Glutamatergic neuron (in vitro differentiated cells): ENCODE measurements around the gene MSH3. TPM values are rescaled to one million over a fixed set of nuclear protein-coding genes. Genes with fewer than 3 reads are reported as not detected.

Source experiments
- DNase-seq: peaks from one replicate; pipeline ENCODE4 v3.0.0; 2022
- H3K27ac Mint-ChIP-seq: one replicate; pipeline ENCODE4 v1.8.0; 2020; ENCODE audit warnings: mild to moderate bottlenecking, mixed read lengths, inconsistent platforms; ENCODE audit not compliant: unreplicated experiment
- H3K27me3 Mint-ChIP-seq: one replicate; pipeline ENCODE4 v1.8.0; 2020; ENCODE audit warnings: mild to moderate bottlenecking, moderate library complexity, mixed read lengths, inconsistent platforms; ENCODE audit not compliant: unreplicated experiment
- H3K36me3 Mint-ChIP-seq: one replicate; pipeline ENCODE4 v1.8.0; 2020; ENCODE audit warnings: mild to moderate bottlenecking, mixed read lengths, inconsistent platforms; ENCODE audit not compliant: unreplicated experiment
- H3K4me1 Mint-ChIP-seq: one replicate; pipeline ENCODE4 v1.8.0; 2020; ENCODE audit warnings: mild to moderate bottlenecking, low read depth, mixed read lengths, inconsistent platforms; ENCODE audit not compliant: unreplicated experiment
- H3K4me3 Mint-ChIP-seq: one replicate; pipeline ENCODE4 v1.8.0; 2020; ENCODE audit warnings: mild to moderate bottlenecking, mixed read lengths, inconsistent platforms; ENCODE audit not compliant: unreplicated experiment
- H3K9me3 Mint-ChIP-seq: one replicate; pipeline ENCODE4 v1.8.0; 2020; ENCODE audit warnings: mild to moderate bottlenecking, moderate library complexity, mixed read lengths, inconsistent platforms; ENCODE audit not compliant: unreplicated experiment
- total RNA-seq: library from RNA; stranded (reverse); fragmentation: NEBNext Ultra II Directional; extraction: Animal tissue kit (Norgen Biotek cat#: 25700); gene quantifications from one replicate; pipeline ENCODE4 v1.2.1, GENCODE V29; 2021; ENCODE audit not compliant: unreplicated experiment
- TF ChIP-seq, protein P1 (sequence below): fragments of 200-600 bp; sonication (generic); IDR thresholded peaks from one replicate; pipeline ENCODE4 v1.5.0; 2021; ENCODE audit not compliant: partially characterized antibody, unreplicated experiment

MSH3 gene
- total RNA-seq, 1 donor from 2014 or later: 14.4 TPM

DNA sequence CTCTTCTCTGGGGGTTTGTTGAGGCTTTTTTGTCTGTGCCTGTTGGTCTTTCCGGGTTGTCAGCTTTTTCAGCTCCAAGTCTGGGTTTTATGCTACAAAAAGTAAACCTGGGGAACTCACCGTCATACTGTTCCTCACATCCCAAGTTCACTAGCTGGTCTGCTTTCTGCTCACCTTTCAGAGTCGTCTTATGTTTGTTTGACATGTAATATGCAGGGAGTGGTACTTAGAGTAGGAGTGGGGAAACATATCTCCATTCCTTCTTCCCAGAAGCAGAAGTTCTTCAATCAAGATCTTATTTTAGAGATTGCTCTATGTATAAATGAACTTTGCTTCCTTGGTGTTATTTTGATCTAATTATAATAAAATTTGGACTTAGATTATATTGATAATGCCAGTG is 42.0 kb downstream of the MSH3 start:
- TF ChIP-seq, protein P1, sequence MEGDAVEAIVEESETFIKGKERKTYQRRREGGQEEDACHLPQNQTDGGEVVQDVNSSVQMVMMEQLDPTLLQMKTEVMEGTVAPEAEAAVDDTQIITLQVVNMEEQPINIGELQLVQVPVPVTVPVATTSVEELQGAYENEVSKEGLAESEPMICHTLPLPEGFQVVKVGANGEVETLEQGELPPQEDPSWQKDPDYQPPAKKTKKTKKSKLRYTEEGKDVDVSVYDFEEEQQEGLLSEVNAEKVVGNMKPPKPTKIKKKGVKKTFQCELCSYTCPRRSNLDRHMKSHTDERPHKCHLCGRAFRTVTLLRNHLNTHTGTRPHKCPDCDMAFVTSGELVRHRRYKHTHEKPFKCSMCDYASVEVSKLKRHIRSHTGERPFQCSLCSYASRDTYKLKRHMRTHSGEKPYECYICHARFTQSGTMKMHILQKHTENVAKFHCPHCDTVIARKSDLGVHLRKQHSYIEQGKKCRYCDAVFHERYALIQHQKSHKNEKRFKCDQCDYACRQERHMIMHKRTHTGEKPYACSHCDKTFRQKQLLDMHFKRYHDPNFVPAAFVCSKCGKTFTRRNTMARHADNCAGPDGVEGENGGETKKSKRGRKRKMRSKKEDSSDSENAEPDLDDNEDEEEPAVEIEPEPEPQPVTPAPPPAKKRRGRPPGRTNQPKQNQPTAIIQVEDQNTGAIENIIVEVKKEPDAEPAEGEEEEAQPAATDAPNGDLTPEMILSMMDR: no peak
- H3K4me3 Mint-ChIP-seq: no peak overlapping the region
- no peaks in the 10 kb centered on the region for H3K27me3 Mint-ChIP-seq
- DNase-seq: no peak
- H3K36me3 Mint-ChIP-seq: no peaks in the 10 kb centered on the region
- H3K9me3 Mint-ChIP-seq: no peaks in the 10 kb centered on the region
- H3K4me1 Mint-ChIP-seq: no peaks in the 10 kb centered on the region
- H3K27ac Mint-ChIP-seq: no peak overlapping the region

DNA sequence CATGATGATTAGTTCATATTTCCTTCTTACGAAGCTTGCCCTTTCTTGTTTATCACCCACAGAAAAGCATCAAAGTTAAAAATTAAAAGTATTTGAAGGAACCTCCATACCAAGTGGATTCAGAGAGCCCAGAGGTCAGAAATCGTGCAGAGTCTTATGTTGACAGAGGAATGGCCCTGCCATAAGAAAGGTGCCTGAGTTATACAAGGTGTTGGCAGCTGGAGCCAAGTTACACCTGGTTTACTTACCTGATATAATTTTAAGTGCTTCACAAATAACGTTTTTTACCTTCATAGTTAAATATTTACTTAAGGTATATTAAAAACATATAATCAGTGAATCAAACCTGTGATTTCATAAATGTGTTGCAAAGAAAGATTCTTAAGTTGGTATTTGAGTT is 42.6 kb downstream of the MSH3 start:
- no peaks in the 10 kb centered on the region for H3K9me3 Mint-ChIP-seq
- H3K4me3 Mint-ChIP-seq: no peak overlapping the region
- TF ChIP-seq, protein P1: no peak
- H3K36me3 Mint-ChIP-seq: no peaks in the 10 kb centered on the region
- H3K4me1 Mint-ChIP-seq: no peaks in the 10 kb centered on the region
- DNase-seq: no peak
- no peaks in the 10 kb centered on the region for H3K27me3 Mint-ChIP-seq
- no peak overlapping the region for H3K27ac Mint-ChIP-seq

DNA sequence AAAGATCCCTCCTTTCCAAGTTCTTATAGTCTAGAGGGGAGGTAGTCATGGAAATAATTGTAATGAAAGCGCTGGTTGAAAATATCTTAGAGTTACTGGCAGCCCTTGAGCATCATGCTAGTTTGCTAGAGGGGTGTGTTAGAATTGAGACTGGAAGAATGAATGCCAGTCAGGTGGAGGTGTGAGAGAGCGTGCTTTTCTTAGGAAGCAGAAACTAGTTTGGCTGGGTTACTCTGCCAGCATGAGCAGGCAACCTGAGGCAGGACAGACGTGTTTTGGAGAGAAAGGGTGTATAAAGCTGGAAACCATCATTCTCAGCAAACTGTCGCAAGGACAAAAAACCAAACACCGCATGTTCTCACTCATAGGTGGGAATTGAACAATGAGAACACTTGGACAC is 43.9 kb downstream of the MSH3 start:
- no peaks in the 10 kb centered on the region for H3K4me1 Mint-ChIP-seq
- no peak for DNase-seq
- H3K27me3 Mint-ChIP-seq: no peaks in the 10 kb centered on the region
- H3K4me3 Mint-ChIP-seq: no peak overlapping the region
- TF ChIP-seq, protein P1: no peak
- no peak overlapping the region for H3K27ac Mint-ChIP-seq
- H3K36me3 Mint-ChIP-seq: no peaks in the 10 kb centered on the region
- H3K9me3 Mint-ChIP-seq: no peaks in the 10 kb centered on the region

- no peaks in the 10 kb centered on the region for H3K36me3 Mint-ChIP-seq
- no peaks in the 10 kb centered on the region for H3K27me3 Mint-ChIP-seq
- TF ChIP-seq, protein P1: no peak
- DNase-seq: no peak
- no peak overlapping the region for H3K27ac Mint-ChIP-seq
- H3K9me3 Mint-ChIP-seq: peaks cover 1% of the 10 kb centered on the region
- H3K4me3 Mint-ChIP-seq: no peak overlapping the region
- peaks cover 3% of the 10 kb centered on the region for H3K4me1 Mint-ChIP-seq
Observed at GRCh38 chr5:80701597-80701996, 47.1 kb downstream of the MSH3 start.

DNA sequence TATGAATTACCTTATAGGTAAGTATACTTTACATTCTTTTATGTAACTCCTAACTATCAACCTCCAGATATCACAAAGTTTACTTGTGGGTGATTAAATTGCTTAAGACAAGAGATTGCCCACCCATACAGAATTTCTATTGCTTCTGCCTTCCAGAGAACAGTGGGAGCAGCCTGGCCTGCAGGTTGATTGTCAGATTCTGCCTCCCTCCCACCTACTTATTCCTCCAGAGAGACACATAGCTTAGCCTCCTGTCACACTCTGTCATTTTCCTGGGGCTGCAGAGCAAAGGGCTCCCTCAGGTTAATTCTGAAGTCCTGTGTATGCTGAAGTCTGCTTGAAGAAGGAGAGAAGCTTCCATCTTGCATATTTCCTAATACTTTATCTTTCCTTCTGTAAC is 48.8 kb downstream of the MSH3 start:
- no peak overlapping the region for H3K4me3 Mint-ChIP-seq
- H3K36me3 Mint-ChIP-seq: no peaks in the 10 kb centered on the region
- TF ChIP-seq, protein P1: no peak
- H3K4me1 Mint-ChIP-seq: peaks cover 3% of the 10 kb centered on the region
- no peak for DNase-seq
- H3K27ac Mint-ChIP-seq: no peak overlapping the region
- H3K9me3 Mint-ChIP-seq: peaks cover 1% of the 10 kb centered on the region
- H3K27me3 Mint-ChIP-seq: no peaks in the 10 kb centered on the region
